Measurements from ENCODE around the gene EIF3A. TPM values are rescaled to one million over a fixed set of nuclear protein-coding genes. Genes with fewer than 3 reads are reported as not detected.

Gene EIF3A
- total RNA-seq, 1 donor from 2014 or later, result 134 TPM

- no peaks in the 10 kb centered on the region for H3K27me3 Mint-ChIP-seq (ENCODE audit: low read depth)
- no peaks in the 10 kb centered on the region for H3K4me1 Mint-ChIP-seq (ENCODE audit: low read depth)
- H3K4me3 Mint-ChIP-seq (ENCODE audit: unreplicated experiment), result no peak overlapping the region
- H3K36me3 Mint-ChIP-seq (ENCODE audit: low read depth), result peaks cover 29% of the 10 kb centered on the region
- no peaks in the 10 kb centered on the region for H3K9me3 Mint-ChIP-seq (ENCODE audit: low read depth)
- no peak for DNase-seq (ENCODE audit: low spot score)
- no peak for TF ChIP-seq CTCF (IDR thresholded peaks at IDR 0.05)
- no peak overlapping the region for H3K27ac Mint-ChIP-seq (ENCODE audit: unreplicated experiment)
These were observed 38.8 kb upstream of the EIF3A start for GRCh38 chr10:119119400-119119799.

GRCh38 chr10:119118231-119118630 is 37.6 kb upstream of the EIF3A start:
- no peak for TF ChIP-seq CTCF (IDR thresholded peaks at IDR 0.05)
- Mint-ChIP-seq H3K36me3 (ENCODE audit: low read depth) (peaks cover 34% of the 10 kb centered on the region), H3K4me3 (ENCODE audit: unreplicated experiment) (no peak overlapping the region), H3K27me3 (ENCODE audit: low read depth) (no peaks in the 10 kb centered on the region), H3K4me1 (ENCODE audit: low read depth) (peaks cover 7% of the 10 kb centered on the region), H3K9me3 (ENCODE audit: low read depth) (no peaks in the 10 kb centered on the region), H3K27ac (ENCODE audit: unreplicated experiment) (no peak overlapping the region)
- DNase-seq (ENCODE audit: low spot score), result no peak

GRCh38 chr10:119116326-119116951 is 35.8 kb upstream of the EIF3A start:
- Mint-ChIP-seq H3K4me3 (ENCODE audit: unreplicated experiment) (no peak overlapping the region), H3K9me3 (ENCODE audit: low read depth) (no peaks in the 10 kb centered on the region), H3K27ac (ENCODE audit: unreplicated experiment) (no peak overlapping the region), H3K36me3 (ENCODE audit: low read depth) (peaks cover 23% of the 10 kb centered on the region), H3K4me1 (ENCODE audit: low read depth) (peaks cover 7% of the 10 kb centered on the region), H3K27me3 (ENCODE audit: low read depth) (no peaks in the 10 kb centered on the region)
- no peak for TF ChIP-seq CTCF (IDR thresholded peaks at IDR 0.05)
- no peak for DNase-seq (ENCODE audit: low spot score)

GRCh38 chr10:119115926-119116325 is 35.3 kb upstream of the EIF3A start:
- Mint-ChIP-seq H3K4me1 (ENCODE audit: low read depth) (peaks cover 7% of the 10 kb centered on the region), H3K4me3 (ENCODE audit: unreplicated experiment) (no peak overlapping the region), H3K36me3 (ENCODE audit: low read depth) (peaks cover 23% of the 10 kb centered on the region), H3K27ac (ENCODE audit: unreplicated experiment) (no peak overlapping the region), H3K9me3 (ENCODE audit: low read depth) (no peaks in the 10 kb centered on the region), H3K27me3 (ENCODE audit: low read depth) (no peaks in the 10 kb centered on the region)
- no peak for TF ChIP-seq CTCF (IDR thresholded peaks at IDR 0.05)
- no peak for DNase-seq (ENCODE audit: low spot score)

- Mint-ChIP-seq H3K27ac (ENCODE audit: unreplicated experiment) (peak overlapping the region; percentile 83), H3K36me3 (ENCODE audit: low read depth) (peaks cover 24% of the 10 kb centered on the region), H3K9me3 (ENCODE audit: low read depth) (no peaks in the 10 kb centered on the region), H3K4me1 (ENCODE audit: low read depth) (peaks cover 7% of the 10 kb centered on the region), H3K4me3 (ENCODE audit: unreplicated experiment) (no peak overlapping the region), H3K27me3 (ENCODE audit: low read depth) (no peaks in the 10 kb centered on the region)
- no peak for DNase-seq (ENCODE audit: low spot score)
- TF ChIP-seq CTCF (IDR thresholded peaks at IDR 0.05), result no peak
These were observed 33.4 kb upstream of the EIF3A start for GRCh38 chr10:119113751-119114732.

Measured in chondrocyte (in vitro differentiated cells).